ENCODE data around the gene TRIM26.

- TF ChIP-seq CTCF (IDR thresholded peaks at IDR 0.05) (no peak), POLR2A (IDR thresholded peaks at IDR 0.05) (no peak)
Measured at GRCh38 chr6:30200551-30201281, 12.5 kb downstream of the TRIM26 start.

Data from lower leg skin (tissue), 3 donors.